Nephron progenitor cell (in vitro differentiated cells): Measurements from ENCODE around the gene HOXB1.

Experiments
- DNase-seq: peaks from one replicate; pipeline ENCODE4 v3.0.0; 2021
- H3K27ac Mint-ChIP-seq: 2 replicates; pipeline ENCODE4 v1.8.0; 2021; ENCODE audit warnings: mild to moderate bottlenecking, moderate library complexity, mixed read lengths
- H3K27me3 Mint-ChIP-seq: 2 replicates; pipeline ENCODE4 v1.8.0; 2021; ENCODE audit warnings: mild to moderate bottlenecking, low read depth, mixed read lengths; ENCODE audit not compliant: poor library complexity
- H3K36me3 Mint-ChIP-seq: 2 replicates; pipeline ENCODE4 v1.8.0; 2021; ENCODE audit warnings: low read depth, mixed read lengths
- H3K4me1 Mint-ChIP-seq: 2 replicates; pipeline ENCODE4 v1.8.0; 2021; ENCODE audit warnings: mixed read lengths
- H3K4me3 Mint-ChIP-seq: 2 replicates; pipeline ENCODE4 v1.8.0; 2021; ENCODE audit warnings: mild to moderate bottlenecking, moderate library complexity, mixed read lengths
- H3K9me3 Mint-ChIP-seq: 2 replicates; pipeline ENCODE4 v1.8.0; 2021; ENCODE audit warnings: mild to moderate bottlenecking, moderate library complexity, mixed read lengths
- CTCF ChIP-seq: fragments of 200-600 bp; sonication (generic); IDR thresholded peaks from 2 replicates; pipeline ENCODE4 v1.5.0; 2021; ENCODE audit warnings: antibody characterized with exemption

The HOXB1 gene

GRCh38 chr17:48502901-48503300 is 27.9 kb downstream of the HOXB1 start:
- no peaks in the 10 kb centered on the region for H3K36me3 Mint-ChIP-seq
- TF ChIP-seq CTCF: no peak
- H3K27me3 Mint-ChIP-seq: no peaks in the 10 kb centered on the region
- no peaks in the 10 kb centered on the region for H3K9me3 Mint-ChIP-seq
- no peak overlapping the region for H3K27ac Mint-ChIP-seq
- H3K4me1 Mint-ChIP-seq: peaks cover 83% of the 10 kb centered on the region
- H3K4me3 Mint-ChIP-seq: no peak overlapping the region
- DNase-seq: no peak

DNA sequence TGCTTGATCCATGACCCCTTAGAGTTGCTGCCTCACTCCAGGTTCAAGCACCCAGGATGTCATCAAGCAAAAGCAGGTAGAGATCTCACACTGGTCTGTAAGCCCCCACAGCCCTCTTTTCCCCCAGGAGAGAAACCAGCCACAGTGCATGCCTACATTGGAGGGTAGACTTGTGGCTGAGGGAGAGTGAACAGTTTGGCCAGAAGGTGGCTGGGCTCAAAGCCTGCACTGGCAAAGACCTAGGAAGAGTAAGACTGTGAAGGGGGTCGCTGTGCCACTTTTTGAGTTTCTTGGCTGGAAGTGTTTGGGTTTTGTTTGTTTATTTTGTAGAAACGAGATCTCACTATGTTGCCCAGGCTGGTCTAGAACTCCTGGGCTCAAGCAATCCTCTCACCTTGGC is 28.5 kb downstream of the HOXB1 start:
- no peak overlapping the region for H3K4me3 Mint-ChIP-seq
- H3K4me1 Mint-ChIP-seq: peaks cover 89% of the 10 kb centered on the region
- no peak overlapping the region for H3K27ac Mint-ChIP-seq
- no peaks in the 10 kb centered on the region for H3K36me3 Mint-ChIP-seq
- no peak for DNase-seq
- no peak for TF ChIP-seq CTCF
- H3K9me3 Mint-ChIP-seq: no peaks in the 10 kb centered on the region
- H3K27me3 Mint-ChIP-seq: no peaks in the 10 kb centered on the region

DNA sequence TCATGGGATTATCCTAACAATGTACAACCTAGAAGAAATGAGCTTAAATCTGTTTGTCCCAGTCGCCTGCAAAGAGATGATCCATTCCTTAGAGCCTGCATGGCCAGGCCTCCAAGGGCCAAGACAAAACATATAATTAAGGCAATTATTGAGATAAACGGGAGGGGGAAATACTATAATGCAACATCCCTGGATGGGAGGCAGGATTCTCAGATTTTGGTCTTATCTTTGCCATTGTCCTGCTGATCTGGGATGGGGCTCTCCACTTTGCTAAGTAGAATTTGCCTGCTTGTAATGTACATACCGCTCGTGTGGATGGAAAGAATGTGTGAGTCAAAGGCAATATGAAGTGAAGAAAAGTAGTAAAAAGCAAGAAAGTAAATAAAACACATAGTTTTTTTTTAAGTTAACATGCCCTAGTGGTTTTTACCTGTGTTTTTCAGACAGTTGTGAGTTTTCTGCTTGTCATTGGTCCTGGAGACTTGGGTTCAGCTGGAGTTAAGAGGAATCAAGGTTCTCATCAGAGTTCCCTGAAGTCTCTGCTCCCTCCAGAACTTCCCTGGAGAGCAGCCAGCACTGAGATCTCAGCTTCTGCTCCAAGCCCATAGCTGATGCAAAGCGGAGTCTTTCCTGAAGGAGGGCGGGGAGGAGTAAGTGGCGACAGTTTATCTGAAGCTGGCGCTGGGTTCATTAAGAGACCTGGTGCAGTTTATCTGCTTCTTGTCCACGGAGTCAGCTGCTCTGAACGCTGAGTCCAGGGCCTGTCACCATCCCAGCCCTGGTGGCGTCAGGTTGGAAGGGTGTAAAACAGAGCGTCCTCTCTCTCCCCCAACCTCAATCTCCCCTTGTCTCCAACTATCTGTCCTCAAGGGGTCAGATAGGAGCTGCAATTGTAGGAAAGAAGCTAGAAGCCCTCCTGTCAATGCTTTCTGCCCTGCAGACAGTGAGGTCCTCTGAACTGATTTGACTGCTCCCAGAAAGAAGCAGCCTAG is 30.1 kb downstream of the HOXB1 start:
- peak; percentile 16 for TF ChIP-seq CTCF
- Mint-ChIP-seq H3K27ac (no peak overlapping the region), H3K4me1 (peaks cover 96% of the 10 kb centered on the region), H3K27me3 (peaks cover 4% of the 10 kb centered on the region), H3K9me3 (no peaks in the 10 kb centered on the region), H3K36me3 (no peaks in the 10 kb centered on the region), H3K4me3 (no peak overlapping the region)
- no peak for DNase-seq

- peaks cover 4% of the 10 kb centered on the region for H3K27me3 Mint-ChIP-seq
- no peaks in the 10 kb centered on the region for H3K9me3 Mint-ChIP-seq
- no peak overlapping the region for H3K4me3 Mint-ChIP-seq
- no peak overlapping the region for H3K27ac Mint-ChIP-seq
- peaks cover 96% of the 10 kb centered on the region for H3K4me1 Mint-ChIP-seq
- no peaks in the 10 kb centered on the region for H3K36me3 Mint-ChIP-seq
- no peak for TF ChIP-seq CTCF
- no peak for DNase-seq
Observed at GRCh38 chr17:48499735-48500434, 30.9 kb downstream of the HOXB1 start.

DNA sequence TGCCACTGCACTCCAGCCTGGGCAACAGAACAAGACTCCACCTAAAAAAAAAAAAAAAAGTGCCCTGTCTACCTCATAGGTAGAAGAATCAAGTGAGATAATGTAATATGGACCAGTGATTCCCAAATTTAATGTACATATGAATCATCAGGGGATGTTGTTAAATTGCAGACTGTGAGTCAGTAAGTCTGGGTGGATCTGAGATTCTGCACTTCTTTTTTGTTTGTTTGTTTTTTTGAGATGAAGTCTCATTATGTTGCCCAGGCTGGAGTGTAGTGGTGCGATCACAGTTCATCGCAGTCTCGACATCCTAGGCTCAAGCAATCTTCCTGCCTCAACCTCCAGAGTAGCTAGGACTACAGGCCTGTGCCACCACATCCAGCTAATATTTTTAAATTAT is 31.6 kb downstream of the HOXB1 start:
- H3K4me1 Mint-ChIP-seq: peaks cover 96% of the 10 kb centered on the region
- H3K4me3 Mint-ChIP-seq: no peak overlapping the region
- H3K9me3 Mint-ChIP-seq: no peaks in the 10 kb centered on the region
- no peak overlapping the region for H3K27ac Mint-ChIP-seq
- H3K27me3 Mint-ChIP-seq: peaks cover 8% of the 10 kb centered on the region
- H3K36me3 Mint-ChIP-seq: no peaks in the 10 kb centered on the region
- TF ChIP-seq CTCF: no peak
- DNase-seq: no peak
